WTC11 (cell line): ENCODE measurements around the gene TLE4. TPM values are rescaled to one million over a fixed set of nuclear protein-coding genes. Genes with fewer than 3 reads are reported as not detected.

Experiments
- ATAC-seq: fragments of 200-7000 bp; cut with Tn5 transposase; 2 replicates; pipeline ENCODE4 v1.10.0; 2021; ENCODE audit warnings: mild to moderate bottlenecking, moderate library complexity
- CTCF ChIA-PET: fragments of 300-600 bp; sonication (Branson Sonifier 250); formaldehyde crosslinking; loops from one replicate; lab custom pipeline; 2021; ENCODE audit warnings: antibody characterized with exemption; lab: Charles Lee
- POLR2A ChIA-PET: fragments of 350-600 bp; sonication (Branson Sonifier 250); formaldehyde crosslinking; loops from one replicate; lab custom pipeline; 2021; ENCODE audit warnings: antibody characterized with exemption; lab: Charles Lee
- DNase-seq: peaks from one replicate; pipeline ENCODE4 v3.0.0; 2021; ENCODE audit warnings: low spot score
- H3K27ac Mint-ChIP-seq: 2 replicates; pipeline ENCODE4 v1.8.0; 2021; ENCODE audit warnings: mixed read lengths
- H3K27me3 Mint-ChIP-seq: 2 replicates; pipeline ENCODE4 v1.8.0; 2021; ENCODE audit warnings: low read depth, mild to moderate bottlenecking, moderate library complexity, mixed read lengths
- H3K36me3 Mint-ChIP-seq: 2 replicates; pipeline ENCODE4 v1.8.0; 2021; ENCODE audit warnings: mixed read lengths
- H3K4me1 Mint-ChIP-seq: 2 replicates; pipeline ENCODE4 v1.8.0; 2022; ENCODE audit warnings: mixed read lengths
- H3K4me3 Mint-ChIP-seq: 2 replicates; pipeline ENCODE4 v1.8.0; 2021; ENCODE audit warnings: mild to moderate bottlenecking, moderate library complexity, mixed read lengths
- H3K9me3 Mint-ChIP-seq: 2 replicates; pipeline ENCODE4 v1.8.0; 2021; ENCODE audit warnings: mixed read lengths
- ATF6 ChIP-seq: sonication (generic); formaldehyde crosslinking; IDR thresholded peaks from 2 replicates; pipeline ENCODE4 v1.8.1; 2023; ENCODE audit warnings: mild to moderate bottlenecking, missing genetic modification reagents
- E2F4 ChIP-seq: sonication (generic); formaldehyde crosslinking; IDR thresholded peaks from 2 replicates; pipeline ENCODE4 v1.8.1; 2022; ENCODE audit warnings: low read depth, mild to moderate bottlenecking, moderate library complexity, missing genetic modification reagents, borderline replicate concordance
- ETV6 ChIP-seq: sonication (generic); formaldehyde crosslinking; IDR thresholded peaks from 2 replicates; pipeline ENCODE4 v1.8.1; 2022; ENCODE audit warnings: mild to moderate bottlenecking, missing genetic modification reagents
- FOXJ3 ChIP-seq: sonication (generic); formaldehyde crosslinking; IDR thresholded peaks from 2 replicates; pipeline ENCODE4 v1.9.0; 2021; ENCODE audit warnings: missing genetic modification reagents, mild to moderate bottlenecking, borderline replicate concordance
- JUN ChIP-seq: sonication (generic); formaldehyde crosslinking; IDR thresholded peaks from 2 replicates; pipeline ENCODE4 v1.8.0; 2023; ENCODE audit warnings: mild to moderate bottlenecking, missing genetic modification reagents
- PRDM15 ChIP-seq: sonication (generic); formaldehyde crosslinking; IDR thresholded peaks from 2 replicates; pipeline ENCODE4 v1.8.0; 2022; ENCODE audit warnings: missing genetic modification reagents
- PREB ChIP-seq: sonication (generic); formaldehyde crosslinking; IDR thresholded peaks from 2 replicates; pipeline ENCODE4 v1.8.1; 2022; ENCODE audit warnings: mild to moderate bottlenecking, missing genetic modification reagents, moderate library complexity, borderline replicate concordance
- SOX15 ChIP-seq: fragments of 250-450 bp; sonication (Bioruptor Pico); IDR thresholded peaks from 2 replicates; pipeline ENCODE4 v1.9.0; 2021; ENCODE audit warnings: mild to moderate bottlenecking
- SP1 ChIP-seq: sonication (generic); formaldehyde crosslinking; conservative IDR thresholded peaks from 2 replicates; pipeline ENCODE4 v1.8.1; 2022; ENCODE audit warnings: missing genetic modification reagents
- ZBTB21 ChIP-seq: sonication (generic); formaldehyde crosslinking; IDR thresholded peaks from 2 replicates; pipeline ENCODE4 v1.8.1; 2023; ENCODE audit warnings: mild to moderate bottlenecking, missing genetic modification reagents, borderline replicate concordance
- ZNF263 ChIP-seq: sonication (generic); formaldehyde crosslinking; IDR thresholded peaks from 2 replicates; pipeline ENCODE4 v1.8.1; 2022; ENCODE audit warnings: low read depth, mild to moderate bottlenecking, moderate library complexity, missing genetic modification reagents
- total RNA-seq: library from RNA; stranded (reverse); gene quantifications from 3 replicates; pipeline ENCODE4 v1.2.3, GENCODE V29; 2021
- TF ChIP-seq, protein P1 (sequence below): sonication (generic); formaldehyde crosslinking; IDR thresholded peaks from 2 replicates; pipeline ENCODE4 v1.8.0; 2022; ENCODE audit warnings: mild to moderate bottlenecking, missing genetic modification reagents
- TF ChIP-seq, protein P2 (sequence below): sonication (generic); formaldehyde crosslinking; conservative IDR thresholded peaks from 2 replicates; pipeline ENCODE4 v1.8.1; 2022; ENCODE audit warnings: mild to moderate bottlenecking, missing genetic modification reagents
- TF ChIP-seq, protein P3 (sequence below): fragments of 250-450 bp; sonication (Bioruptor Pico); IDR thresholded peaks from 2 replicates; pipeline ENCODE4 v1.9.0; 2021; ENCODE audit warnings: mild to moderate bottlenecking
- TF ChIP-seq, protein P4 (sequence below): sonication (generic); formaldehyde crosslinking; IDR thresholded peaks from 2 replicates; pipeline ENCODE4 v1.8.0; 2023; ENCODE audit warnings: missing genetic modification reagents, mild to moderate bottlenecking, borderline replicate concordance

TLE4 gene
- total RNA-seq, 1 experiment from 2014 or later, result 48.1 TPM

DNA sequence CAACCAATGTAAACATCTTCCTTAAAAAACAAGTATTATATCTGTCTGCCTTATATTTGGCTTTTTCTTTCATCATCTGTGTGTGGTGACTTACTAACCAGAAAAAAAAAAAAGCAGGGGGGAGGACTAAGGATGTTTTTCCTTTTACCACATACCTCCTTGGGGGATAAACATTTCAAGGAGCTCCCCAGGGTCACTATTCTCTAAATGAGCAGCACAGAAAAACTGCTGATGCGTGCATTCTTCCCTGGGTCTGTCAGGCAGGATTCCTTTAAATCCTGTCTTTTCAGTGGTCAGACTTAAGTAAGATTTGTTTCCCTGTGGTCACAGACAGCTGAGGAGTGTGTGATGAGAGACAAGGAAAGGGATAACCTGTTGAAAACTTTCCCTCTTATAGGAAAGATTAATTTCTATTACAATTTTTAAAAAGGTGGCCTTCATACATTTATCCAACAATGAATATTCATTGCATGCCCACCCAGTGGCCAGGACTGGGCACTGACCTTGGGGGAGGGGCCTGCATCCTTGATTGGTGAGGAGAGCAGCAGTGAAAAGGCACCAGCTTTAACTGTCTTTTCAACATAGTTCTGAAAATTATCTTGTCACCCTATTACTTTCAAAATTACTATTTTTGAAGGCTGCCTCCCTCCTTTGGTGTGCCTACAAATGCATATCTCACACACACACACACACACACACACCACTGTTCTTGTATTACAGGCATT, 123.1 kb downstream of the TLE4 start (continued):
- TF ChIP-seq, protein P1, sequence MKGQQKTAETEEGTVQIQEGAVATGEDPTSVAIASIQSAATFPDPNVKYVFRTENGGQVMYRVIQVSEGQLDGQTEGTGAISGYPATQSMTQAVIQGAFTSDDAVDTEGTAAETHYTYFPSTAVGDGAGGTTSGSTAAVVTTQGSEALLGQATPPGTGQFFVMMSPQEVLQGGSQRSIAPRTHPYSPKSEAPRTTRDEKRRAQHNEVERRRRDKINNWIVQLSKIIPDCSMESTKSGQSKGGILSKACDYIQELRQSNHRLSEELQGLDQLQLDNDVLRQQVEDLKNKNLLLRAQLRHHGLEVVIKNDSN (CRISPR knock-in tag), result no peak
- TF ChIP-seq PREB (CRISPR knock-in tag), result no peak
- TF ChIP-seq, protein P2, sequence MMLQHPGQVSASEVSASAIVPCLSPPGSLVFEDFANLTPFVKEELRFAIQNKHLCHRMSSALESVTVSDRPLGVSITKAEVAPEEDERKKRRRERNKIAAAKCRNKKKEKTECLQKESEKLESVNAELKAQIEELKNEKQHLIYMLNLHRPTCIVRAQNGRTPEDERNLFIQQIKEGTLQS (CRISPR knock-in tag), result no peak
- no peak for TF ChIP-seq SOX15
- TF ChIP-seq PRDM15, result no peak
- no peak for TF ChIP-seq E2F4 (CRISPR knock-in tag)

- no peak for ATAC-seq
- Mint-ChIP-seq H3K27me3 (no peaks in the 10 kb centered on the region), H3K9me3 (no peaks in the 10 kb centered on the region), H3K27ac (no peak overlapping the region), H3K4me1 (peaks cover 82% of the 10 kb centered on the region), H3K36me3 (no peaks in the 10 kb centered on the region), H3K4me3 (no peak overlapping the region)
- TF ChIP-seq ZBTB21 (CRISPR knock-in tag), result no peak
- TF ChIP-seq ZNF263 (CRISPR knock-in tag), result no peak
- TF ChIP-seq ETV6 (CRISPR knock-in tag), result no peak
- TF ChIP-seq ATF6, result no peak
- DNase-seq, result no peak
- POLR2A ChIA-PET, result interaction anchor here (2.7 kb wide), 1 partner anchor 124 kb away, joined by 15 read pairs; the partner anchor contains the start of gene TLE4
- CTCF ChIA-PET, result no interaction called here
Observed at GRCh38 chr9:79695531-79696175, 123.9 kb downstream of the TLE4 start.

DNA sequence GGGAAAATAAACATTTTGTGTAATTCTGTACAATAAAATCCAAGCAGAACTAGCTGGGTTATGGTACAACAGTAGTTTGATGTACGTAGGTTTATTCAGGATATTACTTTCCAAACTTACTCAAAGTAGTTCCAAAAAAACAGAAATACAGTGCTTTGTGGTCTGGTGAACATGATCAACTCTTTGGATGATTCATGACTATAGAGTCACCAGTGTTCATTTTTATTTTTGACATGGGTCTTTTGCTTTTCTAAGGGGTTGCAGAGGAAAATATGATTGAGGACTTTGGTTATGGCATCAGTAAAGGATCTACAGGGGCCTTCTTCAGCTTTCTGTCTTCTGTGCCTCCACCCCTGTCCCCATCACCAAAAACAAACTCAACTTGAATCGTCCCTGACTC, 127.2 kb downstream of the TLE4 start:
- ChIA-PET POLR2A (no interaction called here), CTCF (no interaction called here)
- no peak overlapping the region for H3K4me3 Mint-ChIP-seq
- no peak overlapping the region for H3K27ac Mint-ChIP-seq
- H3K9me3 Mint-ChIP-seq, result no peaks in the 10 kb centered on the region
- H3K27me3 Mint-ChIP-seq, result no peaks in the 10 kb centered on the region
- peaks cover 57% of the 10 kb centered on the region for H3K4me1 Mint-ChIP-seq
- ATAC-seq (no peak), DNase-seq (no peak)
- H3K36me3 Mint-ChIP-seq, result no peaks in the 10 kb centered on the region
- TF ChIP-seq JUN (CRISPR knock-in tag) (no peak), SP1 (CRISPR knock-in tag) (no peak), FOXJ3 (CRISPR knock-in tag) (no peak)
- TF ChIP-seq, protein P3, sequence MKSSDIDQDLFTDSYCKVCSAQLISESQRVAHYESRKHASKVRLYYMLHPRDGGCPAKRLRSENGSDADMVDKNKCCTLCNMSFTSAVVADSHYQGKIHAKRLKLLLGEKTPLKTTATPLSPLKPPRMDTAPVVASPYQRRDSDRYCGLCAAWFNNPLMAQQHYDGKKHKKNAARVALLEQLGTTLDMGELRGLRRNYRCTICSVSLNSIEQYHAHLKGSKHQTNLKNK (CRISPR knock-in tag), result no peak
- TF ChIP-seq, protein P4, sequence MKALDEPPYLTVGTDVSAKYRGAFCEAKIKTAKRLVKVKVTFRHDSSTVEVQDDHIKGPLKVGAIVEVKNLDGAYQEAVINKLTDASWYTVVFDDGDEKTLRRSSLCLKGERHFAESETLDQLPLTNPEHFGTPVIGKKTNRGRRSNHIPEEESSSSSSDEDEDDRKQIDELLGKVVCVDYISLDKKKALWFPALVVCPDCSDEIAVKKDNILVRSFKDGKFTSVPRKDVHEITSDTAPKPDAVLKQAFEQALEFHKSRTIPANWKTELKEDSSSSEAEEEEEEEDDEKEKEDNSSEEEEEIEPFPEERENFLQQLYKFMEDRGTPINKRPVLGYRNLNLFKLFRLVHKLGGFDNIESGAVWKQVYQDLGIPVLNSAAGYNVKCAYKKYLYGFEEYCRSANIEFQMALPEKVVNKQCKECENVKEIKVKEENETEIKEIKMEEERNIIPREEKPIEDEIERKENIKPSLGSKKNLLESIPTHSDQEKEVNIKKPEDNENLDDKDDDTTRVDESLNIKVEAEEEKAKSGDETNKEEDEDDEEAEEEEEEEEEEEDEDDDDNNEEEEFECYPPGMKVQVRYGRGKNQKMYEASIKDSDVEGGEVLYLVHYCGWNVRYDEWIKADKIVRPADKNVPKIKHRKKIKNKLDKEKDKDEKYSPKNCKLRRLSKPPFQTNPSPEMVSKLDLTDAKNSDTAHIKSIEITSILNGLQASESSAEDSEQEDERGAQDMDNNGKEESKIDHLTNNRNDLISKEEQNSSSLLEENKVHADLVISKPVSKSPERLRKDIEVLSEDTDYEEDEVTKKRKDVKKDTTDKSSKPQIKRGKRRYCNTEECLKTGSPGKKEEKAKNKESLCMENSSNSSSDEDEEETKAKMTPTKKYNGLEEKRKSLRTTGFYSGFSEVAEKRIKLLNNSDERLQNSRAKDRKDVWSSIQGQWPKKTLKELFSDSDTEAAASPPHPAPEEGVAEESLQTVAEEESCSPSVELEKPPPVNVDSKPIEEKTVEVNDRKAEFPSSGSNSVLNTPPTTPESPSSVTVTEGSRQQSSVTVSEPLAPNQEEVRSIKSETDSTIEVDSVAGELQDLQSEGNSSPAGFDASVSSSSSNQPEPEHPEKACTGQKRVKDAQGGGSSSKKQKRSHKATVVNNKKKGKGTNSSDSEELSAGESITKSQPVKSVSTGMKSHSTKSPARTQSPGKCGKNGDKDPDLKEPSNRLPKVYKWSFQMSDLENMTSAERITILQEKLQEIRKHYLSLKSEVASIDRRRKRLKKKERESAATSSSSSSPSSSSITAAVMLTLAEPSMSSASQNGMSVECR (CRISPR knock-in tag), result no peak
